ENCODE results near the gene GPR139. TPM values are rescaled to one million over a fixed set of nuclear protein-coding genes. Genes with fewer than 3 reads are reported as not detected.

GPR139 gene
- total RNA-seq, 1 donor from 2014 or later = not detected

- DNase-seq (ENCODE audit: low spot score, unreplicated experiment) = no peak
- Mint-ChIP-seq H3K4me3 (ENCODE audit: low read depth) (no peak overlapping the region), H3K4me1 (ENCODE audit: low read depth) (no peaks in the 10 kb centered on the region), H3K9me3 (ENCODE audit: low read depth) (no peaks in the 10 kb centered on the region), H3K36me3 (ENCODE audit: insufficient read depth) (no peaks in the 10 kb centered on the region), H3K27me3 (peaks cover 41% of the 10 kb centered on the region), H3K27ac (no peak overlapping the region)
- no peak for TF ChIP-seq CTCF (IDR thresholded peaks at IDR 0.05; ENCODE audit: unreplicated experiment)
Measured at GRCh38 chr16:20045886-20046285, 27.8 kb downstream of the GPR139 start.

- Mint-ChIP-seq H3K4me3 (ENCODE audit: low read depth) (no peak overlapping the region), H3K9me3 (ENCODE audit: low read depth) (no peaks in the 10 kb centered on the region), H3K36me3 (ENCODE audit: insufficient read depth) (no peaks in the 10 kb centered on the region), H3K27me3 (peaks cover 42% of the 10 kb centered on the region), H3K27ac (no peak overlapping the region), H3K4me1 (ENCODE audit: low read depth) (no peaks in the 10 kb centered on the region)
- no peak for DNase-seq (ENCODE audit: low spot score, unreplicated experiment)
- no peak for TF ChIP-seq CTCF (IDR thresholded peaks at IDR 0.05; ENCODE audit: unreplicated experiment)
Measured at GRCh38 chr16:20042848-20043247, 30.8 kb downstream of the GPR139 start.

GRCh38 chr16:20041924-20042596 lies 31.6 kb downstream of the GPR139 start:
- Mint-ChIP-seq H3K4me3 (ENCODE audit: low read depth) (no peak overlapping the region), H3K27me3 (peaks cover 46% of the 10 kb centered on the region), H3K36me3 (ENCODE audit: insufficient read depth) (no peaks in the 10 kb centered on the region), H3K9me3 (ENCODE audit: low read depth) (no peaks in the 10 kb centered on the region), H3K27ac (no peak overlapping the region), H3K4me1 (ENCODE audit: low read depth) (no peaks in the 10 kb centered on the region)
- no peak for TF ChIP-seq CTCF (IDR thresholded peaks at IDR 0.05; ENCODE audit: unreplicated experiment)
- no peak for DNase-seq (ENCODE audit: low spot score, unreplicated experiment)

DNA sequence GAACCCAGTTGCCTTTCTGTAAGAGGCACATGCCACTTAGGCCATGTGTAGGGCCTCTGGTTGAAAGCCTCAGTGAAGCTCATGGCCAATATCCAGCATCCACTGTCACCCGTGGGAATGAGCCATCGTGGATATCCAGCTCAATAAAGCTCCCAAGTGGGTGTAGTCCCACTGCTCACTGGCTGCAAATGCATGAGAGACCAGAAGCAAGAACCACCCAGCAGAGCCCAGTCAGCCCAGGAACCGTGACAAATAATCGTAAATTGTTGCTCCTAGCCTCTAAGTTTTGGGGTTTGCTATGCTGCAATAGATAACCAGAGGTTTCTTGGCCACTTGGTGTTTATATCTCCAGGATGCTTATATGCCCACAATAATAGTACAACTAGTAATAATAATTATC lies 33.7 kb downstream of the GPR139 start:
- H3K4me3 Mint-ChIP-seq (ENCODE audit: low read depth) = no peak overlapping the region
- no peaks in the 10 kb centered on the region for H3K36me3 Mint-ChIP-seq (ENCODE audit: insufficient read depth)
- no peak for DNase-seq (ENCODE audit: low spot score, unreplicated experiment)
- H3K9me3 Mint-ChIP-seq (ENCODE audit: low read depth) = no peaks in the 10 kb centered on the region
- no peak overlapping the region for H3K27ac Mint-ChIP-seq
- peaks cover 53% of the 10 kb centered on the region for H3K27me3 Mint-ChIP-seq
- no peak for TF ChIP-seq CTCF (IDR thresholded peaks at IDR 0.05; ENCODE audit: unreplicated experiment)
- H3K4me1 Mint-ChIP-seq (ENCODE audit: low read depth) = no peaks in the 10 kb centered on the region

GRCh38 chr16:20029611-20030010 lies 44.1 kb downstream of the GPR139 start:
- no peaks in the 10 kb centered on the region for H3K36me3 Mint-ChIP-seq (ENCODE audit: insufficient read depth)
- DNase-seq (ENCODE audit: low spot score, unreplicated experiment) = no peak
- H3K27me3 Mint-ChIP-seq = peaks cover 41% of the 10 kb centered on the region
- H3K9me3 Mint-ChIP-seq (ENCODE audit: low read depth) = no peaks in the 10 kb centered on the region
- no peak overlapping the region for H3K4me3 Mint-ChIP-seq (ENCODE audit: low read depth)
- H3K4me1 Mint-ChIP-seq (ENCODE audit: low read depth) = no peaks in the 10 kb centered on the region
- no peak for TF ChIP-seq CTCF (IDR thresholded peaks at IDR 0.05; ENCODE audit: unreplicated experiment)
- H3K27ac Mint-ChIP-seq = no peak overlapping the region
